Caco-2 (cell line): ENCODE results near the gene ADGRB2. TPM values are rescaled to one million over a fixed set of nuclear protein-coding genes. Genes with fewer than 3 reads are reported as not detected.

Source experiments
- BruUV-seq: library from RNA; stranded (reverse); fragments of 400-500 nt; replicated peaks from 2 replicates; lab custom pipeline; 2021; lab: Mats Ljungman, UMichigan
- CTCF ChIA-PET: fragments of 300-600 bp; sonication (Branson Sonifier 250); formaldehyde crosslinking; loops from one replicate; lab custom pipeline; 2022; ENCODE audit warnings: antibody characterized with exemption; lab: Charles Lee
- POLR2A ChIA-PET: fragments of 300-600 bp; sonication (Branson Sonifier 250); formaldehyde crosslinking; loops from one replicate; lab custom pipeline; 2022; ENCODE audit warnings: antibody characterized with exemption; lab: Charles Lee
- DNase-seq, 2 experiments: peaks; one replicate each; pipeline versions ENCODE4 v3.0.0 to v3.0.0-alpha.2; 2020 to 2022
- H3K27me3 ChIP-seq: replicated peaks from 2 replicates; pipeline ENCODE4 v1.6.0; 2011; ENCODE audit warnings: low read length; ENCODE audit not compliant: control insufficient read depth, insufficient read depth
- H3K36me3 ChIP-seq: 2 replicates; pipeline ENCODE4 v1.5.1; 2011; ENCODE audit warnings: low read length; ENCODE audit not compliant: control insufficient read depth, insufficient read depth
- H3K4me1 ChIP-seq: fragments of 250-450 bp; sonication (Bioruptor Pico); 2 replicates; pipeline ENCODE4 v1.5.1; 2020; ENCODE audit warnings: mild to moderate bottlenecking
- H3K4me3 ChIP-seq: 2 replicates; pipeline ENCODE4 v1.5.1; 2011; ENCODE audit warnings: low read depth, mild to moderate bottlenecking, control low read depth, low read length
- H3K9me3 ChIP-seq: fragments of 250-450 bp; sonication (Bioruptor Pico); 2 replicates; pipeline ENCODE4 v1.5.1; 2020; ENCODE audit warnings: mild to moderate bottlenecking, moderate library complexity
- H3K27ac Mint-ChIP-seq: one replicate; pipeline ENCODE4 v1.8.0; 2022; ENCODE audit warnings: mixed read lengths; ENCODE audit not compliant: unreplicated experiment
- H3K27me3 Mint-ChIP-seq: one replicate; pipeline ENCODE4 v1.8.0; 2022; ENCODE audit warnings: mixed read lengths; ENCODE audit not compliant: insufficient read depth, unreplicated experiment
- H3K36me3 Mint-ChIP-seq: one replicate; pipeline ENCODE4 v1.8.0; 2022; ENCODE audit warnings: mild to moderate bottlenecking, mixed read lengths; ENCODE audit not compliant: insufficient read depth, unreplicated experiment
- H3K4me1 Mint-ChIP-seq: one replicate; pipeline ENCODE4 v1.8.0; 2022; ENCODE audit warnings: low read depth, mixed read lengths; ENCODE audit not compliant: unreplicated experiment
- H3K4me3 Mint-ChIP-seq: one replicate; pipeline ENCODE4 v1.8.0; 2022; ENCODE audit warnings: mild to moderate bottlenecking, moderate library complexity, mixed read lengths; ENCODE audit not compliant: unreplicated experiment
- H3K9me3 Mint-ChIP-seq: one replicate; pipeline ENCODE4 v1.8.0; 2022; ENCODE audit warnings: mixed read lengths; ENCODE audit not compliant: unreplicated experiment
- CTCF ChIP-seq, 2 experiments: fragments of 200-600 bp in 1 of 2; IDR thresholded peaks; 1 replicate in 1 of 2; 2 replicates in 1 of 2; pipeline versions ENCODE4 v1.5.1 to v1.8.0; 2011 to 2022; ENCODE audit warnings: antibody characterized with exemption in 1 of 2, control low read depth in 1 of 2, inconsistent platforms in 1 of 2, low read depth in 1 of 2, low read length in 1 of 2, mild to moderate bottlenecking in 1 of 2, moderate library complexity in 1 of 2; ENCODE audit not compliant: insufficient read depth in 1 of 2, severe bottlenecking in 1 of 2, unreplicated experiment in 1 of 2
- intact Hi-C: fragments of 100-400 bp; cut with micrococcal nuclease; formaldehyde crosslinking; loops from one replicate; pipeline ENCODE4 v1.10.0; 2022; ENCODE audit not compliant: unreplicated experiment
- total RNA-seq: library from RNA; stranded (reverse); gene quantifications from 2 replicates; pipeline ENCODE4 v1.2.3, GENCODE V29; 2022

The ADGRB2 gene
- total RNA-seq, 1 experiment from 2014 or later = 2.2 TPM

- H3K27ac Mint-ChIP-seq = no peak overlapping the region
- no TSS peak for BruUV-seq
- H3K4me3 ChIP-seq = no peak overlapping the region
- ChIA-PET CTCF (no interaction called here), POLR2A (no interaction called here)
- no peaks in the 10 kb centered on the region for H3K27me3 ChIP-seq
- peaks cover 14% of the 10 kb centered on the region for H3K4me1 Mint-ChIP-seq
- TF ChIP-seq CTCF (IDR thresholded peaks at IDR 0.05; ENCODE audit: insufficient read depth in 1 of 2, low read depth in 1 of 2, low read length in 1 of 2, severe bottlenecking in 1 of 2, unreplicated experiment in 1 of 2) = no peak
- no peaks in the 10 kb centered on the region for H3K9me3 ChIP-seq
- peaks cover 3% of the 10 kb centered on the region for H3K27me3 Mint-ChIP-seq
- no peaks in the 10 kb centered on the region for H3K9me3 Mint-ChIP-seq
- no peaks in the 10 kb centered on the region for H3K36me3 Mint-ChIP-seq
- DNase-seq = no peak
- H3K36me3 ChIP-seq = no peaks in the 10 kb centered on the region
- intact Hi-C loops = no loop called here
- no peak overlapping the region for H3K4me3 Mint-ChIP-seq
- H3K4me1 ChIP-seq = peaks cover 5% of the 10 kb centered on the region; the same call in 1 of the 2 replicates
Observed at GRCh38 chr1:31750858-31751510, 13.2 kb downstream of the ADGRB2 start.

GRCh38 chr1:31749785-31750735, 14.1 kb downstream of the ADGRB2 start:
- Histone ChIP-seq H3K9me3 (no peaks in the 10 kb centered on the region), H3K4me1 (peaks cover 5% of the 10 kb centered on the region), H3K36me3 (no peaks in the 10 kb centered on the region), H3K27me3 (no peaks in the 10 kb centered on the region), H3K4me3 (no peak overlapping the region)
- POLR2A ChIA-PET = no interaction called here
- intact Hi-C loops = no loop called here
- H3K36me3 Mint-ChIP-seq = no peaks in the 10 kb centered on the region
- H3K27me3 Mint-ChIP-seq = peaks cover 3% of the 10 kb centered on the region
- TF ChIP-seq CTCF (IDR thresholded peaks at IDR 0.05; ENCODE audit: insufficient read depth in 1 of 2, low read depth in 1 of 2, low read length in 1 of 2, severe bottlenecking in 1 of 2, unreplicated experiment in 1 of 2) = no peak
- peaks cover 14% of the 10 kb centered on the region for H3K4me1 Mint-ChIP-seq
- DNase-seq = no peak
- no TSS peak for BruUV-seq
- CTCF ChIA-PET = no interaction called here
- H3K4me3 Mint-ChIP-seq = no peak overlapping the region
- no peaks in the 10 kb centered on the region for H3K9me3 Mint-ChIP-seq
- no peak overlapping the region for H3K27ac Mint-ChIP-seq

- no peak overlapping the region for H3K4me3 Mint-ChIP-seq
- intact Hi-C loops = no loop called here
- Histone ChIP-seq H3K27me3 (no peaks in the 10 kb centered on the region), H3K4me3 (no peak overlapping the region), H3K9me3 (no peaks in the 10 kb centered on the region), H3K36me3 (no peaks in the 10 kb centered on the region), H3K4me1 (peaks cover 5% of the 10 kb centered on the region)
- peaks cover 14% of the 10 kb centered on the region for H3K4me1 Mint-ChIP-seq
- no peak for TF ChIP-seq CTCF (IDR thresholded peaks at IDR 0.05; ENCODE audit: insufficient read depth in 1 of 2, low read depth in 1 of 2, low read length in 1 of 2, severe bottlenecking in 1 of 2, unreplicated experiment in 1 of 2)
- no peak overlapping the region for H3K27ac Mint-ChIP-seq
- ChIA-PET CTCF (interaction anchor here (1.0 kb wide), 1 partner anchor 82 kb away, joined by 3 read pairs; no protein-coding TSS in a partner anchor), POLR2A (no interaction called here)
- H3K36me3 Mint-ChIP-seq = no peaks in the 10 kb centered on the region
- no TSS peak for BruUV-seq
- H3K27me3 Mint-ChIP-seq = peaks cover 3% of the 10 kb centered on the region
- no peak for DNase-seq
- no peaks in the 10 kb centered on the region for H3K9me3 Mint-ChIP-seq
Observed at GRCh38 chr1:31748365-31748764, 15.8 kb downstream of the ADGRB2 start.
